ENCODE data around the gene ANKLE2. TPM values are rescaled to one million over a fixed set of nuclear protein-coding genes. Genes with fewer than 3 reads are reported as not detected.

ANKLE2 gene
- total and polyA plus RNA-seq, 2 of the 13 experiments (the other 11 are each of a cell fraction or from before 2014, with no cell fraction given), result 35.3 to 37.1 TPM

- Histone ChIP-seq H3K4me1 (ENCODE audit: insufficient read depth, low read length) (peaks cover 13% of the 10 kb centered on the region), H2AFZ (ENCODE audit: low read length) (no peak overlapping the region), H3K79me2 (ENCODE audit: insufficient read depth, low read length) (peaks cover 31% of the 10 kb centered on the region), H3K9ac (ENCODE audit: insufficient read depth, low read depth, low read length) (no peak overlapping the region), H3K9me3 (ENCODE audit: low read length) (no peaks in the 10 kb centered on the region), H3K4me3 (replicated peaks in 1 of 3; ENCODE audit: insufficient read depth in 1 of 3, low read depth in 2 of 3, low read length in 3 of 3) (no peak overlapping the region), H3K36me3 (replicated peaks in 1 of 2; ENCODE audit: control insufficient read depth in 1 of 2, insufficient read depth in 2 of 2, low read length in 2 of 2) (peaks cover 18 to 47% of the 10 kb centered on the region in 2 experiments), H3K27ac (ENCODE audit: extremely low read length, insufficient read depth, low read length) (no peak overlapping the region), H4K20me1 (ENCODE audit: insufficient read depth, low read length) (no peaks in the 10 kb centered on the region), H3K4me2 (ENCODE audit: low read depth, low read length) (no peak overlapping the region), H3K27me3 (ENCODE audit: control insufficient read depth in 1 of 2, insufficient read depth in 2 of 2, low read length in 2 of 2) (no peaks in the 10 kb centered on the region)
- intact Hi-C loops (cut with micrococcal nuclease; ENCODE audit: unreplicated experiment) (no loop called here), in situ Hi-C loops (cut with HindIII; ENCODE audit: extremely low pct_ligation_motif_present, low pct_unique_long_range_greater_than_20kb) (no loop called here)
- FAIRE-seq (no peak), DNase-seq (ENCODE audit: low spot score) (no peak), ATAC-seq (no peak)
- BruUV-seq (replicated peaks), result no TSS peak
- TF ChIP-seq SIX1 (CRISPR knock-in tag; IDR thresholded peaks at IDR 0.05; ENCODE audit: borderline replicate concordance) (no peak), ZNF282 (IDR thresholded peaks at IDR 0.05; ENCODE audit: partially characterized antibody) (no peak), ZNF777 (CRISPR knock-in tag; IDR thresholded peaks at IDR 0.05) (no peak), SAP130 (CRISPR knock-in tag; IDR thresholded peaks at IDR 0.05; ENCODE audit: low read depth) (no peak), ZNF572 (CRISPR knock-in tag; IDR thresholded peaks at IDR 0.05) (no peak), ZMYM2 (CRISPR knock-in tag; IDR thresholded peaks at IDR 0.05) (no peak), ZNF224 (CRISPR knock-in tag; IDR thresholded peaks at IDR 0.05) (no peak), BHLHE40 (IDR thresholded peaks at IDR 0.05; ENCODE audit: low read length) (no peak), ZNF407 (CRISPR knock-in tag; IDR thresholded peaks at IDR 0.05; ENCODE audit: not compliant biosample characterization) (no peak), DMTF1 (CRISPR knock-in tag; IDR thresholded peaks at IDR 0.05) (no peak), SCMH1 (CRISPR knock-in tag; IDR thresholded peaks at IDR 0.05; ENCODE audit: borderline replicate concordance) (no peak), IRF2 (CRISPR knock-in tag; IDR thresholded peaks at IDR 0.05) (no peak), ZNF432 (CRISPR knock-in tag; IDR thresholded peaks at IDR 0.05; ENCODE audit: borderline replicate concordance) (no peak)
- 97% methylated on average over 9 of the region's 9 CpGs for WGBS (ENCODE audit: low lambda C conversion rate)
- ChIA-PET POLR2A (no interaction called here), CTCF (ENCODE audit: low intra/inter-chr PET ratio, low total read pairs) (no interaction called here)
Observed at GRCh38 chr12:132715874-132716273, 45.8 kb downstream of the ANKLE2 start.
